ENCODE measurements around the gene TMEM163.

TMEM163 gene

DNA sequence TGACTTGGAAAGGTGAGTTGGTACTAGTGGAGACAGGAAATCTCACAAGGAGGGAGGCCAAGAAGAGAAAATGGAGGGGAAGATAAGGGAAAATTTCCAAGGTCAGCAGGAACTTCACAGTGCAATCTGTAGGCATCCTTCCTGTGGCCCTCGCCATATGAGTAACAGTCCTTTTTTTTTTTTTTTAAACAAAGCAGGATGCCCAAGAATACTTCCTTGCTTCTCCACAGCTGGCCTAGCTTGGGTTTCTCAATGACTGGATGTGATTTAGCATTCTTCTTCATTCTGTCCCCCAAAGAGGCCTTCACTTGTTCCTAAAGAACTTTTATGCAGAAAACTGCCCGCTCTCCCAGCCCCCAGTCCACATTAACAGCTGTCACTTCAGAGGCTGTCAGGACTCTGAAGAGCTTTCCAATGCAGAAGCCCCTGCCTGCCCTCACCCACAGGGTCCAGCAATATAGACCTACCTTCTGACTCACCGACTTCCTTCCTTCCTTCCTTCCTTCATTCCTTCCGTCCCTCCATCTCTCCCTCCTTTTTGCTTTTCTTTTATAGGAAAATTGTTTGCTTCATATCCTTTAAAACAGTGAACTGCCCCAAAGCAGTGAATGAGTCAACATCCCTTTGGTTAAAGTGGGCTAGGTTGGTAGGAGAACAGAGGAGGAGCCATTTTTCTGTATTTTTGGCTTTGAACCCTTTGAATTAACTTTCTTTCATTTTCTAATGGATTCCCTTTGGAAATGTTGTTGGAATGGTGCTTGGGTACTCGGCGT lies 292.9 kb downstream of the TMEM163 start:
- no peak for DNase-seq

- DNase-seq = no peak
These were observed 297.1 kb downstream of the TMEM163 start for GRCh38 chr2:134421556-134422328.

- no peak for DNase-seq
These were observed 297.9 kb downstream of the TMEM163 start for GRCh38 chr2:134420920-134421319.

DNA sequence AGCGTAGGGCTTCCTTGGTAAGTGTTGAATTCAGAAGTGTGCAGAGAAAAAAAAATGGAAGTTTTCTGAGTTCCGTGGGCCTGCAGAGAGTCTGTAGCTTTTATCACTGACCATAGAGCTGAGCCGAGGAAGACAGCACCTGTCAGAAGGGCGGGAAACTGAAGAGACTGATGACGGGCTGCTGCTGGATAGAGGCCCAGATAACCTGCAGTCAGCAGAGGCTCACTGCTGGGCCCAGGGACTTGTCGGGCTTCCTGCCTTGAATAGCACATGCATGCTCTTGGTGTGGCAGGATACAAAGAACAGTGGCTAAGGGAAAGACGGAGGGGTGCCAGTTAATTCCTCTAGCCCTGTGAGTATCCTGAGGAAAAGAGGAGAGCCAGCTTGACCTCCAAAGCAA lies 298.5 kb downstream of the TMEM163 start:
- no peak for DNase-seq

- no peak for DNase-seq
These were observed 300.7 kb downstream of the TMEM163 start for GRCh38 chr2:134417968-134418582.

- no peak for DNase-seq
These were observed 302.2 kb downstream of the TMEM163 start for GRCh38 chr2:134416637-134417036.

DNA sequence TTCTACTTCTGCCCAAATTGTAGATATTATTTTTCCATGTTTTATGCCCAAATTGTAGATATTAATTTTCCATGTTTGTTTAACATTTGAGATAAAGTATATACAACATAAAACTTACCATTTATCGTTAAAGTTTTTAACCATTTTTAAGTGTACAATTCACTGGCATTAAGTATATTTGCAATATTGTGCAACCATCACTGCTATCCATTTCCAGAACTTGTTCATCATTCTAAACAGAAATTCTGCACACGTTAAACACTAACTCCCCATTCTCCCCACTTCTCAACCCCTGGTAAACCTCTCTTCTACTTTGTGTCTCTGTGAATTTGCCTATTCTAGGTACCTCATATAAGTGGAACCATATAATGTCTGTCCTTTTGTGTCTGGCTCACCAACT lies 302.8 kb downstream of the TMEM163 start:
- DNase-seq = no peak

- DNase-seq = no peak
These were observed 304.9 kb downstream of the TMEM163 start for GRCh38 chr2:134413912-134414311.

DNA sequence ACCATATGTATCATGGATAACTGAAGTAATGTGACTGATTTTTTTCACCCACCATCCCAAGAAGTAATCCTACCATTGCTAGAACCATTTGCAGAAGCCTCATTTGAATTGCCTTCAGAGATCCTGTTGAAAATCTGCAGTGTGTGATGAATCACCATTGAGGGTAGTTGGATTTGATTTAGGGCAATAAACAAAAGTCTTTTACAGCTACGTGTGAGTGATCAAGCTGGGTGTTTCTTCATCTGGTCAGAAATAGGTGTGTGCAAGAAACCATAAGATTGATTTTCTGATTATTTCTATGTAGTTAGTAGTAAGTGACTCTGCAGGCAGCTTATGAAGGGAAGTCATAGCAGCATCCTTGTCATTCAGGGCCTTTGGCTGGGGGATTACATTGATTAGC lies 305.4 kb downstream of the TMEM163 start:
- no peak for DNase-seq

DNA sequence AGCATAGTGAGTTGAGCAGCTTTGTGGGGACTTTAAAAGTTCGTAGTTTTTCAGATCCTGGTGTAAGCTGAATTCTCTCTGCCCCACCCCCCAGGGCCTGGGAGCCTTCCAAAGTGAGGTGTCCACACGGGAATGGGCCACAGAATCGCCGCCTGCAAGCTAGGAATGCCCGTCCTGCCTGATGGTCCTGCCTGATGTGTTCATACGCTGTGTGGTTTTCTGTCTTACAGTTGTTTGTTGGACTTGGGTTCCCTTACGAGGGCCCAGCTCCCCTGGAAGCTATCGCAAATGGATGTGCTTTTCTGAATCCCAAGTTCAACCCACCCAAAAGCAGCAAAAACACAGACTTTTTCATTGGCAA lies 306.2 kb downstream of the TMEM163 start:
- DNase-seq = no peak

GRCh38 chr2:134411828-134412638 lies 306.8 kb downstream of the TMEM163 start:
- DNase-seq = peak; percentile 71

- DNase-seq = no peak
These were observed 307.4 kb downstream of the TMEM163 start for GRCh38 chr2:134411279-134411827.

- no peak for DNase-seq
These were observed 308.0 kb downstream of the TMEM163 start for GRCh38 chr2:134410831-134411231.

DNA sequence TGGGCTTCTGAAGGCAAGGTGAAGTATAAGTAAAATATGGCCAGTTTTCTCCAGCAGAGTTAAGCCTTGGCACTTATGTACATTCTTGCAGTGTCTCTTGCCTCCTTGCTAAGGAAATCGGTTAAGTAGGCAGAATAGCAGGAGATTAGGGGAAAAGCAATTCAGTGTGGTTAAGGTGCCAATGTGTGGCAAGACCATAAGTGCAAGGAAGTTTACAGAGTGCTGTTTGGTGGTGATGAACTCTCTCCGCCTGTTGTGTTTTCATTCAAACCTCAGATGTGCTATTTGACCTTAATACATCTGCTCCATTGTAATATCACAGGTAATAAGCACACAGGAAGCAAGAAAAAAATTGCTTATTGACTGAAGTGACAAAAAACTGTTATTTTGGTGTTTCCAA lies 308.8 kb downstream of the TMEM163 start:
- no peak for DNase-seq

DNA sequence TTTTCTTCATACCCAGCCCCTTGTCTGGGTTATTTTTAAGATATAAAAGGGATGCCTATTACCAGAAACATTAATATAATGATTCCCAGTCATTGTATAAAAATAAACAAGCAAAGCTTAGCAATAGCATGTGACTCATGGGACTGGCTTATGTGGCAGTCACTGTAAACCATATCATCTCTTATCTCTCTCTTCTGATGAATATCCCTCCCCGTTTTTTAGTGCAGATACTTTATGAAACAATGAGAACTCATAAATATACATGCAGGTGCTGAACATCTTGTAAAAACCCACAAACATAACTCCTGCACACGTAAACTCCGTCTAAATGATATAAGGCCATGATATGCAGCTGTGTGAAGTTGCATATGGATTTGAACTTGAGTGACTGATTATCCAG lies 310.0 kb downstream of the TMEM163 start:
- no peak for DNase-seq

DNA sequence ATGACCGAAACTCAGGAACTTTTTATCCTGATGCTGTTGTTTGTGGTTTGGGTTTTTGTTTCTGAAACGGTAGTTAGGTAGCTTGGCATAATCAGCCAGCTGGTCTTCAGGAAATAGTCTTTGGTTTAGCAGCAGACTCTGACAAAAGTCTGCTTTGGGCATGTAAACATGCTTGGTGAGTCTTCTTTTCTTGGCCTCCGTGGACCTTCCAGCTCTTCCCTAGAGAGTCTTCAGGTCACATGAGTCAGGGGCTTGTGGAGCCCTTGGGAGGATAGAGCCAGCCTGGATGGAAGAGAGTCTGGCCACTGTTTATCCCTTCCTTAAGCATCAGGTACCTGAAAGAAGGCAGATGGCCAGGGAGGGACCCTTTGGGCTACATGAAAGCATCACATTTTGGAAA lies 310.4 kb downstream of the TMEM163 start:
- no peak for DNase-seq

GRCh38 chr2:134407154-134407890 lies 311.5 kb downstream of the TMEM163 start:
- DNase-seq = no peak

DNA sequence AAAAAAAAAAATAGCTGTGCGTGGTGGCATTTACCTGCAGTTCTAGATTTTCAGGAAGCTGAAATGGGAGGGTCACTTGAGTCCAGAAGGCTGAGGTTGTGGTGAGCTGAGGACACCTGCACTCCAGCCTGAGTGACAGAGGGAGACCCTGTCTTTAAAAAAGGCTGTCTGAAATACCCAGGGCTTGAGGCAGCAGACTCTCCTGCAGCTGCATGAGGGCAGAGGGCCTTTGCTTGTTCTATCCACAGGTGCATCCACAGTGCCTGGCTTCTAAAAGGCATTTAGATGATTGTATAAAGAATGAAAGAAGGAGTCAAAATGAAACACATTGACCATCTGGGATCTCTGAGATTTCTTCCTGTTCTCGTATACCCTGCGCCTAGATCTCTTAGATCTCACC lies 312.1 kb downstream of the TMEM163 start:
- no peak for DNase-seq

DNA sequence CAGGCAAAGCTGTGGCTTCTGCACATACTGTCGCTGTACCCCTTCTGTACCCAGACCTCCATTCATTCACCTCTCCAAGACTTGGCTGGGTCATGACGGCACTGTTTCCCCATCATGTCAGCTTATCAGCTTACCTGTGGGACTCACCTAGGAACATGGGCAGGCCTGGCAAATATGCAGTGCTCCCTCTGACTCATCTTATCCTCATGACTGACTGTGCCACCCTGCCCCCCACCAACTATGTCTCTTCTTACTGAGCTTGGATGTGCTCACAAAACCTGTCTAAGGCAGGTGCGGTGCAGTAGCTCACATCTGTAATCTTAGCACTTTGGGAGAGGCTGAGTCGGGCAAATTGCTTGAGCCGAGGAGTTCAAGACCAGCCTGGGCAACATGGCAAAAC lies 312.5 kb downstream of the TMEM163 start:
- DNase-seq = peak; percentile 25

Measured in kidney glomerular epithelial cell (primary cell).